Adipocyte (in vitro differentiated cells): ENCODE results near the gene TMEM139.

ENCODE experiments used
- DNase-seq: peaks from one replicate; pipeline ENCODE4 v3.0.0-alpha.2; 2015; ENCODE audit warnings: low read depth
- H3K27me3 ChIP-seq: replicated peaks from 2 replicates; pipeline ENCODE4 v1.7.0; 2013; ENCODE audit warnings: mild to moderate bottlenecking, low read length, moderate library complexity; ENCODE audit not compliant: control insufficient read depth, insufficient read depth
- H3K36me3 ChIP-seq: 2 replicates; pipeline ENCODE4 v1.7.0; 2013; ENCODE audit warnings: low read length, mild to moderate bottlenecking, moderate library complexity; ENCODE audit not compliant: control insufficient read depth, insufficient read depth, severe bottlenecking
- H3K4me1 ChIP-seq: 2 replicates; pipeline ENCODE4 v1.7.0; 2013; ENCODE audit warnings: mild to moderate bottlenecking, low read length, moderate library complexity; ENCODE audit not compliant: control insufficient read depth, insufficient read depth
- H3K4me3 ChIP-seq: 2 replicates; pipeline ENCODE4 v1.7.0; 2013; ENCODE audit warnings: mild to moderate bottlenecking, low read length, moderate library complexity
- H3K9ac ChIP-seq: 2 replicates; pipeline ENCODE4 v1.7.0; 2013; ENCODE audit warnings: mild to moderate bottlenecking, low read length, moderate library complexity
- H3K9me3 ChIP-seq: 2 replicates; pipeline ENCODE4 v1.7.0; 2013; ENCODE audit warnings: mild to moderate bottlenecking, low read length, moderate library complexity; ENCODE audit not compliant: control insufficient read depth

Gene TMEM139

DNA sequence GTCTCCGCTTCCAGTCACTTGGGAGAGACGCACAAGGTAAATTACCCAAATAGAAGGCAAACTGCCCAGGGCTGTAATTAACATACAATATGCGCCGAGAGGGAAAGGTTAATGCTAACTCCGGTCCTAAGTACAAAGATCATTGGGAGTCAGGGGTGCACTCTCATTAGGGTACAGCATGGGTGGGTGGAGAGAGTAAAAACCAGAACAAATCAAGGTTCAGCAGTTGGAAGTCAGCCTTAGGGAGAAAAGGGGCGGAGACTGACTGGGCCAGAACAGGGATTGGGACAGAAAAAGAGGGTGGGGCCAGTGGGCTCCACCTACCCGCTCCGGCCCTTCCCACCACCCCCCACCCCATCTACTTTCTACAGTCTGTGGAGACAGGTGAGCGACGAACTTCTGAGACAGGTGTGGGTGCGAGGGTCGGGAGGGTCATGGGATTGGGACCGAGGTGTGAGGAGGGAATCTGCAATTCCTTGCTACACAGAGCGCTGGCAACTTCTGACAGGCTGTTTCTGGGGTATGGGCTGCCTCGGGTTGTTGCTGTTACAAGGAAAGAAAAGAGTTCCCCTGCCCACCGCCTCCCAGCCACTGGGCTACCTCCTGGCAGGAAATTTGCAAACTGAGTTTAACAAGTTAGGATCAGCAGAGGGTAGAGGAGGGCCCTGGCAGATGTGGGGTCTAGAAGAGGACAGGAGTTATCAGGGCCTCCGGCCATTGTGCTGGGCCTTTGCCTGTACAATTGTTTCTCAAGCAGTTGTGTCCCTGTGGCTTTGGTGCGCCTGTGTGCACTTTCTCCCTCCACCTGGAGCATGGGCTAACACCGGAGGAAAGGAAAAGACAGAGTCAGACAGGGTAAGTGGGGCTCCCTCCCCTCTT is at the start of gene TMEM139:
Gene TMEM139 (plus strand): TSS at position 368 of the 879 bp plus-strand sequence. CDS start 1,000 bp downstream, outside the sequence.
- DNase-seq: no peak
- Histone ChIP-seq H3K9ac (no peak within 1 kb of the TSS), H3K4me3 (no peak within 1 kb of the TSS), H3K9me3 (no peaks in the 10 kb centered on the region), H3K36me3 (no peaks in the 10 kb centered on the region), H3K27me3 (no peaks in the 10 kb centered on the region), H3K4me1 (peaks cover 12% of the 10 kb centered on the region)

GRCh38 chr7:143235561-143235960 is 49.2 kb upstream of the TMEM139 start:
- Histone ChIP-seq H3K4me1 (peaks cover 14% of the 10 kb centered on the region), H3K27me3 (no peaks in the 10 kb centered on the region), H3K9me3 (peaks cover 26% of the 10 kb centered on the region), H3K36me3 (no peaks in the 10 kb centered on the region), H3K4me3 (no peak overlapping the region), H3K9ac (no peak overlapping the region)
- DNase-seq: no peak

GRCh38 chr7:143236408-143236990 is 48.3 kb upstream of the TMEM139 start:
- no peaks in the 10 kb centered on the region for H3K36me3 ChIP-seq
- no peak overlapping the region for H3K9ac ChIP-seq
- H3K4me3 ChIP-seq: no peak overlapping the region
- no peaks in the 10 kb centered on the region for H3K27me3 ChIP-seq
- H3K4me1 ChIP-seq: peaks cover 23% of the 10 kb centered on the region
- peaks cover 26% of the 10 kb centered on the region for H3K9me3 ChIP-seq
- no peak for DNase-seq

DNA sequence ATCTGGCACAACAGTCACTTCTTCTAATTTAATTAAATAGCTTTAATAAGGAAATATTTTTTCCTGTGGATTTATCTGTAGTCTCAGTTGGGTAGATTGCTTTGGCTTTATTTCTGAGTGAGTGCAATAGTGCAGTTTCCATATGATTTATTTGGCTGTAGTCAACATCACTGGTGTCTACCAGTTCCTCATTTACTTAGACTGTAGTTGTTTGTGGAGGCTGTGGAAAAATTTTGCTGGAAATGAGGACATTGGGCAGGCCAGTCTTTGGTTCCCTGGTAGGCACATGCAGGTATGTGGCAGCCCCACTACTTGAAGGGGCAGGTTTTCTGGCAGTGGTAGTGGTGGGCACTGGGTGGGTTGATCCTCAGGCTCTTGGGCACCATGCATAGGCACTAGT is 47.4 kb upstream of the TMEM139 start:
- no peaks in the 10 kb centered on the region for H3K36me3 ChIP-seq
- H3K27me3 ChIP-seq: no peaks in the 10 kb centered on the region
- H3K4me3 ChIP-seq: no peak overlapping the region
- DNase-seq: no peak
- H3K4me1 ChIP-seq: peaks cover 23% of the 10 kb centered on the region
- peaks cover 26% of the 10 kb centered on the region for H3K9me3 ChIP-seq
- no peak overlapping the region for H3K9ac ChIP-seq

DNA sequence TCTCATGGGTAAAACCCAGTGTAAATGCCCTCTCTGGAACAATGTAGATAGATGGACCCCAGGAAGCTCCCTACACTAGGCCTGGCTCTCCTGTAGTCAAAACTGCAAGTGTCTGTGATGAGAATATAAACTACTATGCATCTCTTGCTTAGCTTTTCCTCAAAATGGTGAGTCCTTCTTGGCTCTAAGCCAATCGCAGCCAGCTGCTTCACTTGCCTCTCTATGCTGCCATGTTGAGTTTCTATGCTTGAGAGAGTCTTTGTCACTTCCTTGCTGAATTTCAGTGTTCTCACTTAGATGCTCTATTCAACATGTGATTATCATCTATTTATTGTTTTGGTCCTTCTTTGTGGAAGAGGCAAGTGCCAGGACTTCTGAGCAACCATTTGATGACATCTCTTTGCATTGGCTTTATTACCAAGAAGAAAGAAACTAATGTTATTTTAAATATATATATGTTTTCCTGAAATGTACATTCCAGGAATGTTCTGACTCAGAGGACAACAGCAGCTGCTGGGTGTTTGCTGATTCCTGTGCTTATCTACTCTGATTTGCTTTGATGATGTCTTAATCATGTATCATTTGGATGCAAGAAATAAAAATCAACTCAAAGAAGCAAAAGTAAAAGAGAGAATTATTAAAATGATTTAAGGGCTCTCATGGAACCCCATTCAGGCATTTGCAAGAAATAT is 46.3 kb upstream of the TMEM139 start:
- H3K36me3 ChIP-seq: no peaks in the 10 kb centered on the region

DNA sequence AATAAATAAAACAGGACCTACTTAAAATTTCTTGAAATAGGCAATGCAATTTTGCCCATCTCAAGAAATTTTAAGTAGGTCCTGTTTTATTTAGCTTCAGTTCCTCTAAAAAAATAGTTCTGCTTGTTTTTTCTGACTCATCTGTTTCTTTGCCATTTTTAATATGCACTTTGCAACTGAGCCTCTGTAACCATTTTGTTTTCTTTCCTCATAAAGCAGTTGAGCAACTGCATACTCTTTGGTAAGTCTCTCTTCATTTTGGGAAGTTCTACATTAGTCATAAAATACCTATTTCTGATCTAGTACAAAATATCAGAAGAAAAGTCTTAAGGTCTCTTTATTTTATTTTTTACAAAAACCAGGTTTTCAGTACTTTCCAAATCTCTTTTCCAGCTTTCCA is 44.9 kb upstream of the TMEM139 start:
- H3K9ac ChIP-seq: peak overlapping the region; percentile 82
- peak overlapping the region; percentile 62 for H3K4me3 ChIP-seq
- H3K36me3 ChIP-seq: no peaks in the 10 kb centered on the region
- H3K27me3 ChIP-seq: no peaks in the 10 kb centered on the region
- peaks cover 26% of the 10 kb centered on the region for H3K9me3 ChIP-seq
- H3K4me1 ChIP-seq: peaks cover 23% of the 10 kb centered on the region
- DNase-seq: peak; percentile 87

More for the DNA sequence above, 46.3 kb upstream of the TMEM139 start:
- H3K4me3 ChIP-seq: no peak overlapping the region
- peaks cover 23% of the 10 kb centered on the region for H3K4me1 ChIP-seq
- no peak for DNase-seq
- H3K27me3 ChIP-seq: no peaks in the 10 kb centered on the region
- H3K9me3 ChIP-seq: peaks cover 26% of the 10 kb centered on the region
- H3K9ac ChIP-seq: no peak overlapping the region

GRCh38 chr7:143240291-143241168 is 44.2 kb upstream of the TMEM139 start:
- H3K4me3 ChIP-seq: peak overlapping the region; percentile 62
- peaks cover 21% of the 10 kb centered on the region for H3K9me3 ChIP-seq
- peak overlapping the region; percentile 82 for H3K9ac ChIP-seq
- H3K36me3 ChIP-seq: no peaks in the 10 kb centered on the region
- DNase-seq: peak; percentile 93
- no peaks in the 10 kb centered on the region for H3K27me3 ChIP-seq
- H3K4me1 ChIP-seq: peaks cover 27% of the 10 kb centered on the region

GRCh38 chr7:143242306-143242705 is 42.5 kb upstream of the TMEM139 start:
- no peak overlapping the region for H3K4me3 ChIP-seq
- H3K27me3 ChIP-seq: no peaks in the 10 kb centered on the region
- H3K9ac ChIP-seq: no peak overlapping the region
- DNase-seq: no peak
- no peaks in the 10 kb centered on the region for H3K36me3 ChIP-seq
- peaks cover 27% of the 10 kb centered on the region for H3K4me1 ChIP-seq
- peaks cover 3% of the 10 kb centered on the region for H3K9me3 ChIP-seq

DNA sequence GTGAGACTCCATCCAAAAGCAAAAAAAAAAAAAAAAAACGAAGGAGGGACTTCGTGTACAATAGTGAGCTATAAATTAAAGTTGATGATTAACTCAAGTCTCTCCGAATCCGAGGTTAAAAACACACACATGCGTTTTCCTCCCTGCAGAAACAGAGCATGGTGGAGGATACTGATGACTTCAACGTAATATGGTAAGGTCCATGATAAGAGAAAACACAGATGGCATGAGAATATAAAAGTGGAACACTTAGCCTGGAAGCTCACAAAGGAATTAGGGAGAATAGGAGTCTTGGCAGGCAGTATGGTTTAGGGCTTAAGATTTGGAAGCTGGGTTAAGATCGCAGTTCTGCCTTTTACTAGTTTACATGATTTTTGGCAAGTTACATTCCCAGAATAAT is 41.6 kb upstream of the TMEM139 start:
- H3K9ac ChIP-seq: no peak overlapping the region
- no peaks in the 10 kb centered on the region for H3K27me3 ChIP-seq
- H3K9me3 ChIP-seq: no peaks in the 10 kb centered on the region
- no peak for DNase-seq
- peaks cover 27% of the 10 kb centered on the region for H3K4me1 ChIP-seq
- H3K4me3 ChIP-seq: no peak overlapping the region
- no peaks in the 10 kb centered on the region for H3K36me3 ChIP-seq

- no peaks in the 10 kb centered on the region for H3K27me3 ChIP-seq
- no peak for DNase-seq
- no peaks in the 10 kb centered on the region for H3K9me3 ChIP-seq
These were observed 41.1 kb upstream of the TMEM139 start for GRCh38 chr7:143243614-143244013.

More at GRCh38 chr7:143243614-143244013, 41.1 kb upstream of the TMEM139 start:
- H3K4me1 ChIP-seq: peaks cover 27% of the 10 kb centered on the region
- no peaks in the 10 kb centered on the region for H3K36me3 ChIP-seq
- H3K4me3 ChIP-seq: no peak overlapping the region
- no peak overlapping the region for H3K9ac ChIP-seq
